ENCODE measurements around the gene SUGT1. TPM values are rescaled to one million over a fixed set of nuclear protein-coding genes. Genes with fewer than 3 reads are reported as not detected.

The SUGT1 gene
- total RNA-seq, 2 experiments from 2014 or later: 32.1 to 59.0 TPM

- Histone ChIP-seq H3K4me3 (ENCODE audit: low read depth, low read length, poor library complexity, severe bottlenecking) (no peak overlapping the region), H3K4me1 (ENCODE audit: insufficient read depth, low read length, poor library complexity, severe bottlenecking) (no peaks in the 10 kb centered on the region), H3K27ac (ENCODE audit: low read depth, low read length, poor library complexity, severe bottlenecking) (no peak overlapping the region), H4K20me1 (ENCODE audit: insufficient read depth, low read length) (no peaks in the 10 kb centered on the region), H3K9me3 (ENCODE audit: low read length) (no peaks in the 10 kb centered on the region), H3K79me2 (ENCODE audit: insufficient read depth, low read depth, low read length) (no peaks in the 10 kb centered on the region), H3K36me3 (ENCODE audit: insufficient read depth, low read length) (peaks cover 62% of the 10 kb centered on the region), H3K4me2 (ENCODE audit: low read length) (no peak overlapping the region), H3K9me2 (ENCODE audit: insufficient read depth, low read length) (no peaks in the 10 kb centered on the region), H2AFZ (ENCODE audit: low read length) (no peak overlapping the region)
- TF ChIP-seq EZH2phosphoT487 (IDR thresholded peaks at IDR 0.05; ENCODE audit: borderline replicate concordance, low read depth, low read length): no peak
- TF ChIP-seq CTCF (conservative IDR thresholded peaks at IDR 0.05; ENCODE audit: low read length): no peak
- POLR2A ChIA-PET: interaction anchor here (0.6 to 2.0 kb wide), 8 partner anchors 12 to 183 kb away, joined by 3 to 9 read pairs (median 5); partner anchors contain the start of gene SUGT1
- intact Hi-C loops (cut with micrococcal nuclease; ENCODE audit: unreplicated experiment): no loop called here
- CTCF ChIA-PET (ENCODE audit: unreplicated experiment): no interaction called here
- DNase-seq (ENCODE audit: low spot score): no peak
- no TSS peak for BruUV-seq (replicated peaks)
Observed at GRCh38 chr13:52638666-52639328, 13.8 kb upstream of the SUGT1 start.

GRCh38 chr13:52642131-52642530 lies 10.5 kb upstream of the SUGT1 start, which contains the start of gene HNRNPA1L2:
Gene HNRNPA1L2 (plus strand): TSS chr13:52642431. CDS start chr13:52642493, 62 bp downstream.
- no peaks in the 10 kb centered on the region for H3K9me2 ChIP-seq (ENCODE audit: insufficient read depth, low read length)
- DNase-seq (ENCODE audit: low spot score): no peak
- no peaks in the 10 kb centered on the region for H4K20me1 ChIP-seq (ENCODE audit: insufficient read depth, low read length)
- intact Hi-C loops (cut with micrococcal nuclease; ENCODE audit: unreplicated experiment): no loop called here
- no TSS peak for BruUV-seq (replicated peaks)
- no peaks in the 10 kb centered on the region for H3K9me3 ChIP-seq (ENCODE audit: low read length)
- TF ChIP-seq CTCF (conservative IDR thresholded peaks at IDR 0.05; ENCODE audit: low read length): no peak
- no peak for TF ChIP-seq EZH2phosphoT487 (IDR thresholded peaks at IDR 0.05; ENCODE audit: borderline replicate concordance, low read depth, low read length)
- CTCF ChIA-PET (ENCODE audit: unreplicated experiment): no interaction called here
- no peak within 1 kb of the TSS for H3K27ac ChIP-seq (ENCODE audit: low read depth, low read length, poor library complexity, severe bottlenecking)
- peaks cover 52% of the 10 kb centered on the region for H3K36me3 ChIP-seq (ENCODE audit: insufficient read depth, low read length)
- H2AFZ ChIP-seq (ENCODE audit: low read length): no peak within 1 kb of the TSS
- POLR2A ChIA-PET: no interaction called here
- no peak within 1 kb of the TSS for H3K4me2 ChIP-seq (ENCODE audit: low read length)
- H3K4me1 ChIP-seq (ENCODE audit: insufficient read depth, low read length, poor library complexity, severe bottlenecking): no peaks in the 10 kb centered on the region
- no peak within 1 kb of the TSS for H3K4me3 ChIP-seq (ENCODE audit: low read depth, low read length, poor library complexity, severe bottlenecking)
- H3K79me2 ChIP-seq (ENCODE audit: insufficient read depth, low read depth, low read length): no peaks in the 10 kb centered on the region

GRCh38 chr13:52644108-52644507 lies 8.5 kb upstream of the SUGT1 start:
- intact Hi-C loops (cut with micrococcal nuclease; ENCODE audit: unreplicated experiment): no loop called here
- Histone ChIP-seq H3K27ac (ENCODE audit: low read depth, low read length, poor library complexity, severe bottlenecking) (no peak overlapping the region), H3K4me3 (ENCODE audit: low read depth, low read length, poor library complexity, severe bottlenecking) (no peak overlapping the region), H3K4me2 (ENCODE audit: low read length) (no peak overlapping the region), H4K20me1 (ENCODE audit: insufficient read depth, low read length) (no peaks in the 10 kb centered on the region), H3K36me3 (ENCODE audit: insufficient read depth, low read length) (peaks cover 34% of the 10 kb centered on the region), H3K9me2 (ENCODE audit: insufficient read depth, low read length) (no peaks in the 10 kb centered on the region), H3K79me2 (ENCODE audit: insufficient read depth, low read depth, low read length) (no peaks in the 10 kb centered on the region), H3K4me1 (ENCODE audit: insufficient read depth, low read length, poor library complexity, severe bottlenecking) (no peaks in the 10 kb centered on the region), H3K9me3 (ENCODE audit: low read length) (no peaks in the 10 kb centered on the region), H2AFZ (ENCODE audit: low read length) (no peak overlapping the region)
- BruUV-seq (replicated peaks): no TSS peak
- no peak for DNase-seq (ENCODE audit: low spot score)
- TF ChIP-seq EZH2phosphoT487 (IDR thresholded peaks at IDR 0.05; ENCODE audit: borderline replicate concordance, low read depth, low read length): no peak
- TF ChIP-seq CTCF (conservative IDR thresholded peaks at IDR 0.05; ENCODE audit: low read length): no peak
- POLR2A ChIA-PET: interaction anchor here (0.7 to 1.3 kb wide), 3 partner anchors 9 to 24 kb away, joined by 3 read pairs; no protein-coding TSS in a partner anchor
- CTCF ChIA-PET (ENCODE audit: unreplicated experiment): no interaction called here

All from OCI-LY7 (cell line).